ENCODE measurements around the gene ATP11C.
"Not testable (repeated sequence)": the region's sequence is repeated elsewhere in the genome, so short reads cannot be mapped to it uniquely, and the experiment has no call there.

The ATP11C gene

DNA sequence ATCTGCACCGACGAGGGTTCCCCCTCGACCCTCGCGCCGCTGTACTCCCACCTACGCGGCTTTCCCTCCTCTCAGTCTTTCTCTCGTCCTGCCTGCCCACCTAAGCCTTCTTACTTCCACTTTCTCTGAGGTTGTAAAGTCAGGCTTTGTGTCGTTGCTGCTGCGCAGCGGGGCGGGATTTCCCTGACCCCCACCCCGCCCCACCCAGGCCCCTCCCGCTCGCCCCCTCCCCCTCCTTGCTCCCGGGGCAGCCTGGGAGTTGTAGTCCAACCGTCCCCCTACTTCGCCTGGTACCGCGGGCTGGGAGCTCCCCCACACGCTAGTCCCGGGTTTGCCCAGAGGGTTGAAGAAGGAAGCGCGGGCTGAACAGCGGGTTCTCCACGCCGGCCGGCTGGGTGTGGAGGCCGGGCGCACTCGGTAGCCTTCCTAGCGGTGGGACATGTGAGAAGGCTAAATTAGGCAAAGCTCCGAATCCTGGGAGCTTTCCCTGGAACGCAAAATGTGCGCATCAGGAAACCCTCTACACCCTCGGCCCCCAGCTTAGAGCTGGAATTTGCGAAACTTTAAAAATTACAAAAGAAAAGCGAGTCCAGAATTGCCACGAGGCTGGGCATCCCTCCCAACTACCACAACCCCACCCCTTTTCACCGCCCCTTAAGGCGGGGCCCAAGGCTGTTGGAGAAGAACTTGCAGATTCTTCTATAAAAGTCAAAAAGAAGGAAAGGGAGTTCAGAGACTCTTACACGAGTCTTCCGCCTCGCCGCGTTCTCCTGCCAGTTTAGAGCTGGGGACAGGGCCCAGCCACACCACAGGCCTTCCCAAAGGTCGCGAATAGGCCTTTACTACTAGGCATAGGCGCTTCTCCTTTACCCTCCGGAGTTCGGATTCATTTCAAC, at the start of gene ATP11C:
ATP11C (minus strand) TSS at position 153 of the 896 bp plus-strand sequence. CDS start 1,011 bp downstream, outside the sequence.
- Histone ChIP-seq H3K9ac (ENCODE audit: low read length) (peak within 1 kb of the TSS; percentile 84), H3K4me1 (ENCODE audit: control insufficient read depth, insufficient read depth, low read length) (no peaks in the 10 kb centered on the region), H3K9me3 (ENCODE audit: control insufficient read depth, low read length) (no peaks in the 10 kb centered on the region), H3K27me3 (ENCODE audit: control insufficient read depth, insufficient read depth, low read length) (no peaks in the 10 kb centered on the region), H3K36me3 (ENCODE audit: control insufficient read depth, insufficient read depth, low read length) (no peaks in the 10 kb centered on the region), H3K4me3 (ENCODE audit: low read length) (peak within 1 kb of the TSS; percentile 63)

DNA sequence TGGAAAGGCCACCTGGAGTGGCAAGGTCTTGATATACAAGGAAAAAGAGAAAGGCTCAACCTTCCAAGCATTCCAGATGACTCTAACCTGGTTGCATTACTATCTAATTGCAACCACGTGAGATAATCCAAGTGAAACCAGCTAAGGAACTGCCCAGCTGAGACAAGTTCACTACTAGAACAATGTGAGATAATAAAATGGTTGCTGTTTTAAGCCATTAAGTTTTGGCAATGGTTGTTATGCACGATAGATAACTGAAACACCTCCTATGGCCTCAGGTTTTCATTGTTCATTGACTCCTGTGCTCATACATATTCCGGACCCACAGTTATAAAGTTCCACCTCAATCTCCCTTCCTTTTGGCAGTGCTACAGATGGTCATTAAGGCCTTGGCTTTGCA, 41.6 kb upstream of the ATP11C start:
- Histone ChIP-seq H3K27me3 (ENCODE audit: control insufficient read depth, insufficient read depth, low read length) (no peaks in the 10 kb centered on the region), H3K36me3 (ENCODE audit: control insufficient read depth, insufficient read depth, low read length) (no peaks in the 10 kb centered on the region), H3K4me1 (ENCODE audit: control insufficient read depth, insufficient read depth, low read length) (no peaks in the 10 kb centered on the region), H3K9me3 (ENCODE audit: control insufficient read depth, low read length) (no peaks in the 10 kb centered on the region), H3K9ac (ENCODE audit: low read length) (no peak overlapping the region), H3K4me3 (ENCODE audit: low read length) (no peak overlapping the region)

DNA sequence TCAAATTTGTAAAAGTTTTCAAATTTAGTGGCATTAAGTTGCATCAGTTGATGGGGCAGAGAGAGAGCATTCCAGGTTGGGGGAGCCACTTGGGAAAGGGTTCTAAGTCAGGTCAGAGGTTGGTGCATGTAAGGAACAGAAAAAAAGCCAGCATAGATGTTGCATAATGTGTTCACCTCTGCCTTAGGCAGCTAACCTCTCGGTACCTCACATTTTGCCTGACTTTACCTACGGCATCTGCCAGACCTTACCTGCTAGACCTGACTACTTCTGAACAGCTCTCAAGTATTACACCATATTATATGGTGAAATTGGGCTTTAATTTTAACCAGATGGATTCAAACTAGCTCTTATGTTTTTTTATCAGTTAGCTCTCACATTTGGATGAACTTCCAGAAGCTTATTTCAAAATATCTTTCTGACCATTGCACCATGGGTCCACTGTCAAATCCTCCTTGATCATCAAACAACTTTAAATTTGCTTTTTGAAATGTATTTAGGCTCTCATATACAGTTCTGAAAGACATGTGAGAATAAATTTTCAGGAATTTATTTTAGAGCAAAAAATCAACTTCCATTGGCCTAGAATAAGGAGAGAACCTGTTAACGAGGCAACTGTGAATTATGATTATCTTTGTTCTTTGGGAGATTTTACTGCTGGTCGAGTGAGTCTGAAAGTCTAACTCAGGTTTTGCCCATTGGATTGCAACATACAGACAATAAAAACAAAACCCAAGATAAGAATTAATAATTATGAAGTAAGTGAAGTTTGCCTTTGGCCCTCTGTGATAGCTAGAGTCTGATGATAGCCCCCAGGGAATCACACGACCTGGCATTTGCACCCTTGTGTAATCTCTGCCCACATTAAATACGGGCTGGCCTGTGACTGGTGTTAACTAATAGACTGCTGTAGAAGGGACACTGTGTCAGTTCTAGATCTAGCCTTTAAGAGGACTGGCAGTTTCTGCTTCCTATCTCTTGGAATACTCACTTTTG, 40.1 kb upstream of the ATP11C start:
- no peaks in the 10 kb centered on the region for H3K9me3 ChIP-seq (ENCODE audit: control insufficient read depth, low read length)
- no peak overlapping the region for H3K4me3 ChIP-seq (ENCODE audit: low read length)
- no peaks in the 10 kb centered on the region for H3K4me1 ChIP-seq (ENCODE audit: control insufficient read depth, insufficient read depth, low read length)
- no peaks in the 10 kb centered on the region for H3K27me3 ChIP-seq (ENCODE audit: control insufficient read depth, insufficient read depth, low read length)
- H3K9ac ChIP-seq (ENCODE audit: low read length): no peak overlapping the region
- no peaks in the 10 kb centered on the region for H3K36me3 ChIP-seq (ENCODE audit: control insufficient read depth, insufficient read depth, low read length)

- Histone ChIP-seq H3K9me3 (ENCODE audit: control insufficient read depth, low read length) (no peaks in the 10 kb centered on the region), H3K36me3 (ENCODE audit: control insufficient read depth, insufficient read depth, low read length) (no peaks in the 10 kb centered on the region), H3K4me1 (ENCODE audit: control insufficient read depth, insufficient read depth, low read length) (no peaks in the 10 kb centered on the region), H3K27me3 (ENCODE audit: control insufficient read depth, insufficient read depth, low read length) (no peaks in the 10 kb centered on the region), H3K4me3 (ENCODE audit: low read length) (no peak overlapping the region), H3K9ac (ENCODE audit: low read length) (no peak overlapping the region)
Measured at GRCh38 chrX:139972113-139972512, 39.3 kb upstream of the ATP11C start.

GRCh38 chrX:139971394-139971749, 38.5 kb upstream of the ATP11C start:
- Histone ChIP-seq H3K4me1 (ENCODE audit: control insufficient read depth, insufficient read depth, low read length) (no peaks in the 10 kb centered on the region), H3K36me3 (ENCODE audit: control insufficient read depth, insufficient read depth, low read length) (no peaks in the 10 kb centered on the region), H3K9me3 (ENCODE audit: control insufficient read depth, low read length) (no peaks in the 10 kb centered on the region), H3K9ac (ENCODE audit: low read length) (no peak overlapping the region), H3K4me3 (ENCODE audit: low read length) (no peak overlapping the region), H3K27me3 (ENCODE audit: control insufficient read depth, insufficient read depth, low read length) (no peaks in the 10 kb centered on the region)

DNA sequence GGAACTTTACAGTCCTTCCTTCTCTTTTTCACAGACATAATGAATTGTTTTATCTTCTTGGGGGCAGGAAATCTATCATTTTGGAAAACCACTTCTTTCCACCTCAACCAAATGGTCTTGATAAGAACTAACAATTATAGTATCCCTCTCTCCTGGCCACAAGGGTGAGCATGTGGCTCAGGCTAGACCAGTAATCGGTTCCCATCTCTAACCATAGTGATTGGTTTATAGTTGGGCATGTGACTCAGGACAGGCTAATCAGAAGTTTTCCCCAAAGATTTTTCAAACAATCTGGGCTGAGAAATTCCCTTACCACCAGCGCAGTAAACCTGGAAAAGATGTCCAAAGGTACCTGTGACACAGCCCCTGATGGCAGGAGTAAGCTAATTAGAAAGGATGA, 36.4 kb upstream of the ATP11C start:
- H3K4me3 ChIP-seq (ENCODE audit: low read length): no peak overlapping the region
- no peaks in the 10 kb centered on the region for H3K9me3 ChIP-seq (ENCODE audit: control insufficient read depth, low read length)
- H3K9ac ChIP-seq (ENCODE audit: low read length): no peak overlapping the region
- no peaks in the 10 kb centered on the region for H3K27me3 ChIP-seq (ENCODE audit: control insufficient read depth, insufficient read depth, low read length)
- H3K4me1 ChIP-seq (ENCODE audit: control insufficient read depth, insufficient read depth, low read length): no peaks in the 10 kb centered on the region
- H3K36me3 ChIP-seq (ENCODE audit: control insufficient read depth, insufficient read depth, low read length): no peaks in the 10 kb centered on the region

- Histone ChIP-seq H3K4me3 (ENCODE audit: low read length) (no peak overlapping the region), H3K9ac (ENCODE audit: low read length) (no peak overlapping the region), H3K36me3 (ENCODE audit: control insufficient read depth, insufficient read depth, low read length) (no peaks in the 10 kb centered on the region), H3K27me3 (ENCODE audit: control insufficient read depth, insufficient read depth, low read length) (no peaks in the 10 kb centered on the region), H3K4me1 (ENCODE audit: control insufficient read depth, insufficient read depth, low read length) (no peaks in the 10 kb centered on the region), H3K9me3 (ENCODE audit: control insufficient read depth, low read length) (no peaks in the 10 kb centered on the region)
Measured at GRCh38 chrX:139967750-139968149, 34.9 kb upstream of the ATP11C start.

- no peaks in the 10 kb centered on the region for H3K27me3 ChIP-seq (ENCODE audit: control insufficient read depth, insufficient read depth, low read length)
- H3K36me3 ChIP-seq (ENCODE audit: control insufficient read depth, insufficient read depth, low read length): no peaks in the 10 kb centered on the region
- H3K9me3 ChIP-seq (ENCODE audit: control insufficient read depth, low read length): no peaks in the 10 kb centered on the region
- no peaks in the 10 kb centered on the region for H3K4me1 ChIP-seq (ENCODE audit: control insufficient read depth, insufficient read depth, low read length)
- H3K9ac ChIP-seq (ENCODE audit: low read length): no peak overlapping the region
- H3K4me3 ChIP-seq (ENCODE audit: low read length): no peak overlapping the region
Measured at GRCh38 chrX:139967300-139967699, 34.4 kb upstream of the ATP11C start.

- not testable (repeated sequence) for H3K4me3 ChIP-seq (ENCODE audit: low read length); H3K36me3 ChIP-seq (ENCODE audit: control insufficient read depth, insufficient read depth, low read length); H3K27me3 ChIP-seq (ENCODE audit: control insufficient read depth, insufficient read depth, low read length); H3K9ac ChIP-seq (ENCODE audit: low read length); H3K9me3 ChIP-seq (ENCODE audit: control insufficient read depth, low read length); H3K4me1 ChIP-seq (ENCODE audit: control insufficient read depth, insufficient read depth, low read length)
Measured at GRCh38 chrX:139966159-139966558, 33.3 kb upstream of the ATP11C start.

- no peak within 1 kb of the TSS for H3K9ac ChIP-seq (ENCODE audit: low read length)
- no peaks in the 10 kb centered on the region for H3K4me1 ChIP-seq (ENCODE audit: control insufficient read depth, insufficient read depth, low read length)
- no peaks in the 10 kb centered on the region for H3K9me3 ChIP-seq (ENCODE audit: control insufficient read depth, low read length)
- no peak within 1 kb of the TSS for H3K4me3 ChIP-seq (ENCODE audit: low read length)
- H3K27me3 ChIP-seq (ENCODE audit: control insufficient read depth, insufficient read depth, low read length): no peaks in the 10 kb centered on the region
- no peaks in the 10 kb centered on the region for H3K36me3 ChIP-seq (ENCODE audit: control insufficient read depth, insufficient read depth, low read length)
Measured at GRCh38 chrX:139965421-139965820, 32.6 kb upstream of the ATP11C start, which contains the start of gene CXorf66. Gene CXorf66, minus strand, starts transcription at chrX:139965521. Its CDS starts 25 bp downstream, at chrX:139965496.

- H3K27me3 ChIP-seq (ENCODE audit: control insufficient read depth, insufficient read depth, low read length): not testable (repeated sequence)
Measured at GRCh38 chrX:139961091-139961490, 28.2 kb upstream of the ATP11C start.

DNA sequence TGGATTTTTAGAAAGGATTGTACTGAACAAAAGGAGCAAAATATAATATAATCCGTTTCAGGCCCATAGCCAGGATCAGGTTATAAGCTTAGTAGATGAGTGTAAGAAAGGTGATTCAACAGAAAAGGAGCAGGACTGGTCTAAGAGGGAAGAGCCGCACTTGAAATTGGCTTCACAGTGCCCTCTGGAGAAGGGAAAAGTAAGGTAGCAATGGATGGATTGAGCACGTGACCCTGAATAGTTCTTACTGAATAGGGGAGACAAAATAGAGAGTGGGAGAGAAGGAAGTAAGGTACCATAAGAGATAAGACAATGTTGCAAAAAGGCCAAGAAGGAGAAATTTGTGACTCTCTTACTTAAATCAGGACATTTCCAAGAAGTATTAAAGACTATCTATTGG, 16.9 kb upstream of the ATP11C start:
- H3K36me3 ChIP-seq (ENCODE audit: control insufficient read depth, insufficient read depth, low read length): no peaks in the 10 kb centered on the region
- no peak overlapping the region for H3K4me3 ChIP-seq (ENCODE audit: low read length)
- H3K9ac ChIP-seq (ENCODE audit: low read length): no peak overlapping the region
- no peaks in the 10 kb centered on the region for H3K4me1 ChIP-seq (ENCODE audit: control insufficient read depth, insufficient read depth, low read length)
- no peaks in the 10 kb centered on the region for H3K27me3 ChIP-seq (ENCODE audit: control insufficient read depth, insufficient read depth, low read length)
- no peaks in the 10 kb centered on the region for H3K9me3 ChIP-seq (ENCODE audit: control insufficient read depth, low read length)

More at GRCh38 chrX:139961091-139961490, 28.2 kb upstream of the ATP11C start:
- not testable (repeated sequence) for H3K4me1 ChIP-seq (ENCODE audit: control insufficient read depth, insufficient read depth, low read length); H3K9me3 ChIP-seq (ENCODE audit: control insufficient read depth, low read length); H3K36me3 ChIP-seq (ENCODE audit: control insufficient read depth, insufficient read depth, low read length); H3K4me3 ChIP-seq (ENCODE audit: low read length); H3K9ac ChIP-seq (ENCODE audit: low read length)

All from mucosa of stomach (tissue), 1 donor.